ENCODE data around the gene AJAP1.

- TF ChIP-seq POLR2A (IDR thresholded peaks at IDR 0.05), result no peak
- TF ChIP-seq, protein P1, sequence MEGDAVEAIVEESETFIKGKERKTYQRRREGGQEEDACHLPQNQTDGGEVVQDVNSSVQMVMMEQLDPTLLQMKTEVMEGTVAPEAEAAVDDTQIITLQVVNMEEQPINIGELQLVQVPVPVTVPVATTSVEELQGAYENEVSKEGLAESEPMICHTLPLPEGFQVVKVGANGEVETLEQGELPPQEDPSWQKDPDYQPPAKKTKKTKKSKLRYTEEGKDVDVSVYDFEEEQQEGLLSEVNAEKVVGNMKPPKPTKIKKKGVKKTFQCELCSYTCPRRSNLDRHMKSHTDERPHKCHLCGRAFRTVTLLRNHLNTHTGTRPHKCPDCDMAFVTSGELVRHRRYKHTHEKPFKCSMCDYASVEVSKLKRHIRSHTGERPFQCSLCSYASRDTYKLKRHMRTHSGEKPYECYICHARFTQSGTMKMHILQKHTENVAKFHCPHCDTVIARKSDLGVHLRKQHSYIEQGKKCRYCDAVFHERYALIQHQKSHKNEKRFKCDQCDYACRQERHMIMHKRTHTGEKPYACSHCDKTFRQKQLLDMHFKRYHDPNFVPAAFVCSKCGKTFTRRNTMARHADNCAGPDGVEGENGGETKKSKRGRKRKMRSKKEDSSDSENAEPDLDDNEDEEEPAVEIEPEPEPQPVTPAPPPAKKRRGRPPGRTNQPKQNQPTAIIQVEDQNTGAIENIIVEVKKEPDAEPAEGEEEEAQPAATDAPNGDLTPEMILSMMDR (IDR thresholded peaks at IDR 0.05), result no peak
Observed at GRCh38 chr1:4718071-4718470, 63.7 kb downstream of the AJAP1 start.

All from breast epithelium (tissue), 3 donors.